H9 (cell line): Measurements from ENCODE around the gene TOM1L2. TPM values are rescaled to one million over a fixed set of nuclear protein-coding genes. Genes with fewer than 3 reads are reported as not detected.

Source experiments
- DNase-seq: peaks from one replicate; pipeline ENCODE4 v3.0.0-alpha.2; 2017
- H2AFZ ChIP-seq: one replicate; pipeline ENCODE4 v1.6.1; 2013; ENCODE audit warnings: mild to moderate bottlenecking, low read length, control low read depth, moderate library complexity
- H2AK5ac ChIP-seq: 2 replicates; pipeline ENCODE4 v1.6.1; 2013; ENCODE audit warnings: low read length, control low read depth, mixed read lengths; ENCODE audit not compliant: insufficient read length
- H2BK120ac ChIP-seq: one replicate; pipeline ENCODE4 v1.6.1; 2013; ENCODE audit warnings: low read depth, mild to moderate bottlenecking, low read length, control low read depth, inconsistent platforms; ENCODE audit not compliant: poor library complexity, severe bottlenecking
- H2BK12ac ChIP-seq: 2 replicates; pipeline ENCODE4 v1.6.1; 2013; ENCODE audit warnings: low read length, control low read depth, mixed read lengths, low read depth; ENCODE audit not compliant: insufficient read length
- H2BK15ac ChIP-seq: 2 replicates; pipeline ENCODE4 v1.6.1; 2013; ENCODE audit warnings: low read depth, low read length, control low read depth
- H2BK20ac ChIP-seq: one replicate; pipeline ENCODE4 v1.6.1; 2013; ENCODE audit warnings: low read depth, mild to moderate bottlenecking, low read length, control low read depth, inconsistent platforms; ENCODE audit not compliant: poor library complexity, severe bottlenecking
- H2BK5ac ChIP-seq: 2 replicates; pipeline ENCODE4 v1.6.1; 2013; ENCODE audit warnings: low read length, control low read depth, mixed read lengths; ENCODE audit not compliant: insufficient read length
- H3K14ac ChIP-seq: 2 replicates; pipeline ENCODE4 v1.6.1; 2013; ENCODE audit warnings: low read length, control low read depth; ENCODE audit not compliant: insufficient read depth
- H3K18ac ChIP-seq: 2 replicates; pipeline ENCODE4 v1.6.1; 2013; ENCODE audit warnings: low read depth, mild to moderate bottlenecking, mixed read lengths, low read length, control low read depth; ENCODE audit not compliant: insufficient read length
- H3K23ac ChIP-seq: 2 replicates; pipeline ENCODE4 v1.6.1; 2013; ENCODE audit warnings: low read length, control low read depth, mixed read lengths, low read depth; ENCODE audit not compliant: insufficient read length
- H3K23me2 ChIP-seq: 2 replicates; pipeline ENCODE4 v1.6.1; 2013; ENCODE audit warnings: low read depth, mild to moderate bottlenecking, mixed read lengths, low read length, control low read depth; ENCODE audit not compliant: insufficient read length, poor library complexity, severe bottlenecking
- H3K27ac ChIP-seq: 2 replicates; pipeline ENCODE4 v1.5.1; 2013; ENCODE audit warnings: low read length, control low read depth, mixed read lengths, low read depth; ENCODE audit not compliant: insufficient read length
- H3K27me3 ChIP-seq: 2 replicates; pipeline ENCODE4 v1.6.1; 2013; ENCODE audit warnings: low read length, control low read depth, inconsistent platforms; ENCODE audit not compliant: insufficient read depth
- H3K4ac ChIP-seq: 2 replicates; pipeline ENCODE4 v1.6.1; 2013; ENCODE audit warnings: low read depth, mild to moderate bottlenecking, control low read depth, inconsistent platforms, low read length, moderate library complexity
- H3K4me1 ChIP-seq: 2 replicates; pipeline ENCODE4 v1.6.1; 2013; ENCODE audit warnings: low read length, control low read depth, inconsistent platforms; ENCODE audit not compliant: insufficient read depth
- H3K4me2 ChIP-seq: 2 replicates; pipeline ENCODE4 v1.6.1; 2013; ENCODE audit warnings: low read length, control low read depth, mixed read lengths; ENCODE audit not compliant: insufficient read length, insufficient read depth
- H3K56ac ChIP-seq: 2 replicates; pipeline ENCODE4 v1.6.1; 2013; ENCODE audit warnings: low read depth, mild to moderate bottlenecking, mixed read lengths, low read length, control low read depth; ENCODE audit not compliant: insufficient read length
- H3K79me1 ChIP-seq: 2 replicates; pipeline ENCODE4 v1.6.1; 2013; ENCODE audit warnings: low read depth, mild to moderate bottlenecking, moderate library complexity, low read length, control low read depth, inconsistent platforms; ENCODE audit not compliant: insufficient read depth, poor library complexity, severe bottlenecking
- H3K79me2 ChIP-seq: 2 replicates; pipeline ENCODE4 v1.6.1; 2013; ENCODE audit warnings: low read length, control low read depth, inconsistent platforms; ENCODE audit not compliant: insufficient read depth
- H3K9ac ChIP-seq: 2 replicates; pipeline ENCODE4 v1.6.1; 2013; ENCODE audit warnings: low read length, control low read depth, mixed read lengths; ENCODE audit not compliant: insufficient read length; ENCODE audit errors: extremely low read depth
- H3K9me3 ChIP-seq: one replicate; pipeline ENCODE4 v1.6.1; 2013; ENCODE audit warnings: low read depth, low read length, inconsistent platforms; ENCODE audit not compliant: control insufficient read depth
- H3T11ph ChIP-seq: one replicate; pipeline ENCODE4 v1.6.1; 2013; ENCODE audit warnings: mild to moderate bottlenecking, low read length, control low read depth, inconsistent platforms
- H4K20me1 ChIP-seq: one replicate; pipeline ENCODE4 v1.6.1; 2013; ENCODE audit not compliant: control insufficient read depth, insufficient read length, insufficient read depth
- H4K5ac ChIP-seq: 2 replicates; pipeline ENCODE4 v1.6.1; 2013; ENCODE audit warnings: low read depth, mild to moderate bottlenecking, mixed read lengths, low read length, control low read depth; ENCODE audit not compliant: insufficient read length
- H4K8ac ChIP-seq: replicated peaks from 2 replicates; pipeline ENCODE4 v1.6.1; 2013; ENCODE audit warnings: low read length, control low read depth, mixed read lengths, low read depth; ENCODE audit not compliant: insufficient read length
- H4K91ac ChIP-seq: 2 replicates; pipeline ENCODE4 v1.6.1; 2013; ENCODE audit warnings: low read depth, mild to moderate bottlenecking, moderate library complexity, mixed read lengths, low read length, control low read depth; ENCODE audit not compliant: insufficient read length
- H3K27ac Mint-ChIP-seq, 3 experiments: 2 replicates in 2 of 3; 3 replicates in 1 of 3; pipeline ENCODE4 v1.8.0; 2020 to 2021; ENCODE audit warnings: mixed read lengths in 3 of 3, mild to moderate bottlenecking in 1 of 3, moderate library complexity in 1 of 3
- H3K27me3 Mint-ChIP-seq: 2 replicates; pipeline ENCODE4 v1.8.0; 2021; ENCODE audit warnings: low read depth, mild to moderate bottlenecking, moderate library complexity, mixed read lengths
- H3K36me3 Mint-ChIP-seq, 3 experiments: 2 replicates in 2 of 3; 3 replicates in 1 of 3; pipeline ENCODE4 v1.8.0; 2020 to 2021; ENCODE audit warnings: low read depth in 3 of 3, mixed read lengths in 3 of 3; ENCODE audit not compliant: insufficient read depth in 1 of 3
- H3K4me1 Mint-ChIP-seq, 2 experiments: 2 replicates each; pipeline ENCODE4 v1.8.0; 2020; ENCODE audit warnings: mixed read lengths in 2 of 2
- H3K4me3 Mint-ChIP-seq, 2 experiments: 2 replicates in 1 of 2; 3 replicates in 1 of 2; pipeline ENCODE4 v1.8.0; 2020 to 2021; ENCODE audit warnings: mild to moderate bottlenecking in 2 of 2, mixed read lengths in 2 of 2, moderate library complexity in 1 of 2
- H3K9me3 Mint-ChIP-seq, 2 experiments: 2 replicates in 1 of 2; 3 replicates in 1 of 2; pipeline ENCODE4 v1.8.0; 2020; ENCODE audit warnings: mild to moderate bottlenecking in 2 of 2, mixed read lengths in 2 of 2, moderate library complexity in 1 of 2
- WGBS: extraction: QIAGEN DNeasy Blood & Tissue Kit; methylation state at CpG from one replicate; pipeline ENCODE4 v1.1.7; 2013; ENCODE audit warnings: missing lambda C conversion rate, low lambda C conversion rate, mixed read lengths; ENCODE audit not compliant: insufficient read length; ENCODE audit errors: extremely low coverage; 5-methylcytosine and 5-hydroxymethylcytosine counted together
- total RNA-seq: library from RNA; stranded (reverse); gene quantifications from 2 replicates; pipeline ENCODE4 v1.2.1, GENCODE V29; 2021
- TF ChIP-seq, protein P1 (sequence below): fragments of 200-600 bp; sonication (generic); conservative IDR thresholded peaks from 3 replicates; pipeline ENCODE4 v1.8.0; 2021; ENCODE audit warnings: antibody characterized with exemption, mild to moderate bottlenecking

TOM1L2 gene
- total RNA-seq, 1 experiment from 2014 or later: 4.6 TPM

DNA sequence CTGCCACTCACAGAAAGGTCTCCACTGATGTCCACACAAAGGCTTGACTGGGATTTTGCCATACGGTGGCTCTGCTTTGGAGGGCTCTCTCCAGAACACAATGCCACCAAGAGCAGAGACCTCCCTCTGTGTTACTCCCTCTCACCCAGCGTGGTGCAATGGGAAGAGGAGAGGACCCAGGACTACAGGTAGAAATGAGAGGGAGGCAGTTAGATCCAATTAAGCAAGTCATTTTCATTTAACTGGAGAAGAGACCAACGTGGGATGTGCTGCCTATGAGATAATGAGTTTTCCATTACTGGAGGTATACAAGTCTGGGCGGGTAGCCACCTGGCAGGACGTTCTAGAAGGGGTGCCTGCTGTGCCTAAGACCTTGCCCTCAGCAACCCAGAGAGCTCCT, 34.2 kb downstream of the TOM1L2 start:
- no peaks in the 10 kb centered on the region for H4K20me1 ChIP-seq
- H2BK5ac ChIP-seq: no peak overlapping the region
- no peak overlapping the region for H3K4me3 Mint-ChIP-seq
- H2BK12ac ChIP-seq: no peak overlapping the region
- H4K91ac ChIP-seq: no peak overlapping the region
- no peaks in the 10 kb centered on the region for H3K36me3 Mint-ChIP-seq
- H3K9me3 Mint-ChIP-seq: no peaks in the 10 kb centered on the region
- no peaks in the 10 kb centered on the region for H3K9me3 ChIP-seq
- no peak overlapping the region; the same call in 1 of the 2 replicates for H3K14ac ChIP-seq
- no peak overlapping the region for H2AK5ac ChIP-seq
- DNase-seq: no peak
- no peak overlapping the region for H3T11ph ChIP-seq
- H3K27me3 Mint-ChIP-seq: no peaks in the 10 kb centered on the region; the same call in 1 of the 2 replicates
- no peak overlapping the region for H4K5ac ChIP-seq
- no peak overlapping the region for H2AFZ ChIP-seq
- H2BK15ac ChIP-seq: no peak overlapping the region
- WGBS: no CpG with 5 or more reads among the region's 5 CpGs
- no peak overlapping the region for H3K56ac ChIP-seq
- no peaks in the 10 kb centered on the region for H3K23me2 ChIP-seq
- no peak overlapping the region for H2BK20ac ChIP-seq
- H3K4me1 ChIP-seq: no peaks in the 10 kb centered on the region
- H3K4me2 ChIP-seq: no peak overlapping the region
- H2BK120ac ChIP-seq: no peak overlapping the region
- H3K4me1 Mint-ChIP-seq: peaks cover 21 to 27% of the 10 kb centered on the region in 2 experiments
- H3K18ac ChIP-seq: no peak overlapping the region
- no peak overlapping the region for H3K23ac ChIP-seq
- no peak overlapping the region for H3K9ac ChIP-seq
- TF ChIP-seq, protein P1, sequence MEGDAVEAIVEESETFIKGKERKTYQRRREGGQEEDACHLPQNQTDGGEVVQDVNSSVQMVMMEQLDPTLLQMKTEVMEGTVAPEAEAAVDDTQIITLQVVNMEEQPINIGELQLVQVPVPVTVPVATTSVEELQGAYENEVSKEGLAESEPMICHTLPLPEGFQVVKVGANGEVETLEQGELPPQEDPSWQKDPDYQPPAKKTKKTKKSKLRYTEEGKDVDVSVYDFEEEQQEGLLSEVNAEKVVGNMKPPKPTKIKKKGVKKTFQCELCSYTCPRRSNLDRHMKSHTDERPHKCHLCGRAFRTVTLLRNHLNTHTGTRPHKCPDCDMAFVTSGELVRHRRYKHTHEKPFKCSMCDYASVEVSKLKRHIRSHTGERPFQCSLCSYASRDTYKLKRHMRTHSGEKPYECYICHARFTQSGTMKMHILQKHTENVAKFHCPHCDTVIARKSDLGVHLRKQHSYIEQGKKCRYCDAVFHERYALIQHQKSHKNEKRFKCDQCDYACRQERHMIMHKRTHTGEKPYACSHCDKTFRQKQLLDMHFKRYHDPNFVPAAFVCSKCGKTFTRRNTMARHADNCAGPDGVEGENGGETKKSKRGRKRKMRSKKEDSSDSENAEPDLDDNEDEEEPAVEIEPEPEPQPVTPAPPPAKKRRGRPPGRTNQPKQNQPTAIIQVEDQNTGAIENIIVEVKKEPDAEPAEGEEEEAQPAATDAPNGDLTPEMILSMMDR: no peak
- no peak overlapping the region for H4K8ac ChIP-seq
- H3K27ac ChIP-seq: no peak overlapping the region
- H3K27me3 ChIP-seq: no peaks in the 10 kb centered on the region
- no peak overlapping the region for H3K4ac ChIP-seq
- no peak overlapping the region; a peak in 1 of 7 replicates for H3K27ac Mint-ChIP-seq
- H3K79me2 ChIP-seq: no peaks in the 10 kb centered on the region
- no peaks in the 10 kb centered on the region for H3K79me1 ChIP-seq
